Anterior cingulate cortex (tissue), 58 donors: ENCODE measurements around the gene BTBD10.

Experiments used
- DNase-seq, 58 donors: peaks; one replicate each; lab custom pipeline; 2025; lab: John Stamatoyannopoulos, UW

BTBD10 gene

GRCh38 chr11:13376838-13377237, 86.2 kb downstream of the BTBD10 start:
- DNase-seq: no peak

GRCh38 chr11:13376402-13376801, 86.6 kb downstream of the BTBD10 start:
- DNase-seq: no peak

- no peak for DNase-seq
These were observed 87.2 kb downstream of the BTBD10 start for GRCh38 chr11:13375798-13376197.

GRCh38 chr11:13373216-13373615, 89.8 kb downstream of the BTBD10 start:
- DNase-seq: no peak

GRCh38 chr11:13368041-13368446, 95.0 kb downstream of the BTBD10 start:
- peak in 1 of 58 donors; percentile 52 for DNase-seq

- peak in 3 of 58 donors; percentile 14 to 27 (median 16) for DNase-seq
These were observed 95.9 kb downstream of the BTBD10 start for GRCh38 chr11:13367115-13367514.

- peak in 3 of 58 donors; percentile 19 to 41 (median 27) for DNase-seq
These were observed 96.6 kb downstream of the BTBD10 start for GRCh38 chr11:13366266-13367026.

- DNase-seq: no peak
These were observed 98.6 kb downstream of the BTBD10 start for GRCh38 chr11:13364388-13364787.

- DNase-seq: peak in 3 of 58 donors; percentile 17 to 52 (median 30)
These were observed 100.4 kb downstream of the BTBD10 start for GRCh38 chr11:13362596-13363109.

- peak in 4 of 58 donors; percentile 18 to 28 (median 22) for DNase-seq
These were observed 104.3 kb downstream of the BTBD10 start for GRCh38 chr11:13358596-13359270.

GRCh38 chr11:13357232-13357631, 105.8 kb downstream of the BTBD10 start:
- no peak for DNase-seq

- no peak for DNase-seq
These were observed 107.8 kb downstream of the BTBD10 start for GRCh38 chr11:13355191-13355590.

- no peak for DNase-seq
These were observed 108.7 kb downstream of the BTBD10 start for GRCh38 chr11:13354335-13354734.

- no peak for DNase-seq
These were observed 110.3 kb downstream of the BTBD10 start for GRCh38 chr11:13352711-13353110.

- no peak for DNase-seq
These were observed 113.4 kb downstream of the BTBD10 start for GRCh38 chr11:13349581-13349980.

GRCh38 chr11:13349046-13349445, 114.0 kb downstream of the BTBD10 start:
- no peak for DNase-seq

- DNase-seq: no peak
These were observed 114.7 kb downstream of the BTBD10 start for GRCh38 chr11:13348305-13348704.

- DNase-seq: no peak
These were observed 115.1 kb downstream of the BTBD10 start for GRCh38 chr11:13347901-13348300.

- DNase-seq: no peak
These were observed 116.6 kb downstream of the BTBD10 start for GRCh38 chr11:13346470-13346869.

- no peak for DNase-seq
These were observed 118.2 kb downstream of the BTBD10 start for GRCh38 chr11:13344818-13345217.

GRCh38 chr11:13343931-13344717, 118.9 kb downstream of the BTBD10 start:
- DNase-seq: peak in 33 of 58 donors; percentile 13 to 73 (median 33)
